OCI-LY3 (cell line): ENCODE data around the gene SCG2.
A peak's percentile ranks its signal among the peaks of the same experiment; 100 is the strongest.

Experiments
- H2AFZ ChIP-seq: fragments of 200-600, 300-600 bp; shearing (Covaris generic); 2 replicates; pipeline ENCODE4 v1.6.0; 2014; ENCODE audit warnings: antibody characterized with exemption, low read depth, low read length
- H3K27ac ChIP-seq: fragments of 200-600, 300-600 bp; sonication (generic); 2 replicates; pipeline ENCODE4 v1.5.1; 2014; ENCODE audit warnings: mild to moderate bottlenecking, low read length, moderate library complexity, mixed read lengths
- H3K27me3 ChIP-seq: fragments of 200-600, 300-600 bp; sonication (generic); 2 replicates; pipeline ENCODE4 v1.6.1; 2014; ENCODE audit warnings: low read depth, low read length, mixed read lengths
- H3K36me3 ChIP-seq: fragments of 200-600, 300-600 bp; sonication (generic); replicated peaks from 2 replicates; pipeline ENCODE3; 2014; ENCODE audit warnings: low read depth, low read length, mixed read lengths
- H3K4me1 ChIP-seq: fragments of 300-600, 200-600 bp; sonication (generic); 2 replicates; pipeline ENCODE4 v1.6.1; 2014; ENCODE audit warnings: low read length, mixed read lengths
- H3K4me2 ChIP-seq: fragments of 200-600, 300-600 bp; sonication (generic); 2 replicates; pipeline ENCODE4 v1.6.1; 2014; ENCODE audit warnings: low read length, mixed read lengths
- H3K4me3 ChIP-seq: fragments of 300-600, 200-600 bp; sonication (generic); 2 replicates; pipeline ENCODE4 v1.5.1; 2014; ENCODE audit warnings: antibody characterized with exemption, mild to moderate bottlenecking, low read length, moderate library complexity
- H3K79me2 ChIP-seq: fragments of 300-600, 200-600 bp; shearing (Covaris generic); 2 replicates; pipeline ENCODE4 v1.6.1; 2014; ENCODE audit warnings: mild to moderate bottlenecking, low read length, mixed read lengths
- H3K9ac ChIP-seq: fragments of 300-600, 200-600 bp; shearing (Covaris generic); 2 replicates; pipeline ENCODE4 v1.6.0; 2014; ENCODE audit warnings: mild to moderate bottlenecking, low read length, moderate library complexity
- H3K9me3 ChIP-seq: fragments of 200-600, 300-600 bp; shearing (Covaris generic); 2 replicates; pipeline ENCODE4 v1.6.1; 2014; ENCODE audit warnings: low read length, mixed read lengths; ENCODE audit not compliant: insufficient read depth
- H4K20me1 ChIP-seq: fragments of 200-600, 300-600 bp; sonication (generic); 2 replicates; pipeline ENCODE4 v1.6.1; 2016; ENCODE audit warnings: low read length, mixed read lengths; ENCODE audit not compliant: insufficient read depth
- EZH2phosphoT487 ChIP-seq: fragments of 200-600 bp; shearing (Covaris generic); IDR thresholded peaks from 2 replicates; pipeline ENCODE4 v1.6.1; 2018; ENCODE audit warnings: antibody characterized with exemption, mixed run types, low read depth
- TF ChIP-seq, protein P1 (sequence below): fragments of 200-600, 300-600 bp; sonication (generic); IDR thresholded peaks from 2 replicates; pipeline ENCODE4 v1.5.1; 2014; ENCODE audit warnings: antibody characterized with exemption, low read length, low read depth

The SCG2 gene

GRCh38 chr2:223601932-223602666, at the start of gene SCG2:
Gene SCG2, minus strand, starts transcription at chr2:223602361. Its CDS starts 3,079 bp downstream, at chr2:223599282.
- no peaks in the 10 kb centered on the region for H3K9me3 ChIP-seq
- peaks cover 2% of the 10 kb centered on the region; the same call in 1 of the 2 replicates for H3K27me3 ChIP-seq
- H3K4me3 ChIP-seq: peak within 1 kb of the TSS; percentile 48; the same call in 1 of the 2 replicates
- H3K36me3 ChIP-seq: no peaks in the 10 kb centered on the region
- H2AFZ ChIP-seq: no peak within 1 kb of the TSS
- H3K4me1 ChIP-seq: no peaks in the 10 kb centered on the region
- TF ChIP-seq EZH2phosphoT487: no peak
- TF ChIP-seq, protein P1, sequence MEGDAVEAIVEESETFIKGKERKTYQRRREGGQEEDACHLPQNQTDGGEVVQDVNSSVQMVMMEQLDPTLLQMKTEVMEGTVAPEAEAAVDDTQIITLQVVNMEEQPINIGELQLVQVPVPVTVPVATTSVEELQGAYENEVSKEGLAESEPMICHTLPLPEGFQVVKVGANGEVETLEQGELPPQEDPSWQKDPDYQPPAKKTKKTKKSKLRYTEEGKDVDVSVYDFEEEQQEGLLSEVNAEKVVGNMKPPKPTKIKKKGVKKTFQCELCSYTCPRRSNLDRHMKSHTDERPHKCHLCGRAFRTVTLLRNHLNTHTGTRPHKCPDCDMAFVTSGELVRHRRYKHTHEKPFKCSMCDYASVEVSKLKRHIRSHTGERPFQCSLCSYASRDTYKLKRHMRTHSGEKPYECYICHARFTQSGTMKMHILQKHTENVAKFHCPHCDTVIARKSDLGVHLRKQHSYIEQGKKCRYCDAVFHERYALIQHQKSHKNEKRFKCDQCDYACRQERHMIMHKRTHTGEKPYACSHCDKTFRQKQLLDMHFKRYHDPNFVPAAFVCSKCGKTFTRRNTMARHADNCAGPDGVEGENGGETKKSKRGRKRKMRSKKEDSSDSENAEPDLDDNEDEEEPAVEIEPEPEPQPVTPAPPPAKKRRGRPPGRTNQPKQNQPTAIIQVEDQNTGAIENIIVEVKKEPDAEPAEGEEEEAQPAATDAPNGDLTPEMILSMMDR: no peak
- no peak within 1 kb of the TSS for H3K9ac ChIP-seq
- no peak within 1 kb of the TSS for H3K27ac ChIP-seq
- H3K4me2 ChIP-seq: peak within 1 kb of the TSS; percentile 59
- H4K20me1 ChIP-seq: no peaks in the 10 kb centered on the region
- H3K79me2 ChIP-seq: no peaks in the 10 kb centered on the region

DNA sequence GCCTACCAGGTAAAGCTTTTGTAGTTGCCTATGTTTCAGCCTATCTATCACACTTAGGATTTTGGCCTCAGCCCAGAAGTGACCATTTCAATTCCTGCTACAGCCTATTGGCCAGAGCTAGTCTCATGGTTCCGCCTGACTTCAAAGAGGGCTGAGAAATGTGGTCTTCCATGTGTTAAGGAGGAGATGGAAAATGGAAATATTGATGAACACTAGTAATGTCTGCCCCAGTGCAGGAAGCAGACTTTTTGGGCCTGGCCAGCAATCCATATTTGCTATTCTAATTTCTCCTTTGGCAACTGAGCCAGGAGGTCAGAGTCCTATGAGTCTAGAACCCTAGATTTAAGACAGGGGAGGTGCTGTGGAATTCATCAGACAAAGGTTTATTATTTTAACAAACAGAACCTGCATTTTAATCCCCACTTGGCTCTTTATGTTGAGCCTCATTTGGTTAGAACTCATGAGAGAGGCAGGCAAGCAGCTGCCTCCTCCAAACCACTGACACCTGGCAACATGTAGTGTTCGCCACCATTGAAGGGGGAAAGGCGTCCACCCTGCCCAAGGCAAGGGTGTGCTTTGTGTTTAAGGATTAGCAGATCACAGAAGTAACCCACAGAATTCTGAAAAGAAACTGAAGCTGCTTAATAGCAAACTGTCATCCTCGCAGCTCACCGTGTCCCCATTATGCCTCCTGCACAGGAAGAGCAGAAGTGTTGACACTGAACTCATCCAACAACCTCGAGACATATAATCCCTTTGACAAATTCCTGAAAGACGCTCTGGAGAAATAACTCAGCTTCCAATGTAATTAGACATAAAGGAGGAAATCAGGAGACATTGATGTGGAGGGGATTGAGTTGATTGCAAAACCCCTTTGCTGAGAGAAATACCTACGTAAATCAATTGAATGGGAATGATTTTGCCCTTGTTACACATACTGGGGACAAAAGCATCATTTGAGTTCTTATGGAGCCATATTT, 47.7 kb upstream of the SCG2 start:
- no peak overlapping the region for H3K4me2 ChIP-seq
- H3K4me1 ChIP-seq: no peaks in the 10 kb centered on the region
- no peak overlapping the region for H2AFZ ChIP-seq
- H3K9me3 ChIP-seq: no peaks in the 10 kb centered on the region
- H3K36me3 ChIP-seq: no peaks in the 10 kb centered on the region
- no peaks in the 10 kb centered on the region for H3K79me2 ChIP-seq
- no peak overlapping the region for H3K4me3 ChIP-seq
- H3K27ac ChIP-seq: no peak overlapping the region
- no peak overlapping the region for H3K9ac ChIP-seq
- H4K20me1 ChIP-seq: no peaks in the 10 kb centered on the region
- no peaks in the 10 kb centered on the region for H3K27me3 ChIP-seq
- TF ChIP-seq EZH2phosphoT487: no peak
- TF ChIP-seq, protein P1: no peak

GRCh38 chr2:223648755-223649154, 46.6 kb upstream of the SCG2 start:
- Histone ChIP-seq H3K79me2 (no peaks in the 10 kb centered on the region), H3K4me1 (no peaks in the 10 kb centered on the region), H3K27me3 (no peaks in the 10 kb centered on the region), H3K9ac (no peak overlapping the region), H3K4me3 (no peak overlapping the region), H3K9me3 (no peaks in the 10 kb centered on the region), H2AFZ (no peak overlapping the region), H3K36me3 (no peaks in the 10 kb centered on the region), H3K27ac (no peak overlapping the region), H3K4me2 (no peak overlapping the region), H4K20me1 (no peaks in the 10 kb centered on the region)
- no peak for TF ChIP-seq EZH2phosphoT487
- TF ChIP-seq, protein P1: no peak
